AML-193 (cell line): ENCODE data around the gene SMIM36.
"Not testable (repeated sequence)": the region's sequence is repeated elsewhere in the genome, so short reads cannot be mapped to it uniquely, and the experiment has no call there.

ENCODE experiments used
- DNase-seq, 2 experiments: peaks; one replicate each; lab custom pipeline; 2025; lab: John Stamatoyannopoulos, UW

The SMIM36 gene

GRCh38 chr17:55510986-55511721, at the start of gene SMIM36:
SMIM36 (minus strand) TSS chr17:55511452.
- no peak for DNase-seq

GRCh38 chr17:55555772-55556171, 44.5 kb upstream of the SMIM36 start:
- DNase-seq = no peak

DNA sequence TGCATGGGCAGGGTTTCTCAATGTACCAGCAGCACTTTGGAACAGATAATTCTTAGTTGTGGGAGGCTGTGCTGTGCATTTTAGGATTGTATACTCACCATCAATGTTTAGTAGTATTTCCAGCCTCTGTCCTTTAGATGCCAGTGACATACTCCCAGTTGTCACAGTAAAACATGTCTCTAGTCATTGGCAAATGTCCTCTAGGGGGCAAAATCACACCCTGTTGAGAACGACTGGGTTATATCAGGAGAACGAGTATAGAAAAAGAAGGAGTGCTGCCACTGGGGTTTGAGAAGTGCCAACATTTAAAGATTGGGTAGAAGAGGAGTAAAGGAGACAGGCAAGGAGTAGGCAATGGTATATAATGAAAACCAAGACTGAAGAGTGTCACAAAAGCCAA, 37.9 kb upstream of the SMIM36 start:
- DNase-seq = peak; percentile 18 to 46

- no peak for DNase-seq
Observed at GRCh38 chr17:55546991-55547664, 35.9 kb upstream of the SMIM36 start.

- no peak for DNase-seq
Observed at GRCh38 chr17:55546481-55546880, 35.2 kb upstream of the SMIM36 start.

DNA sequence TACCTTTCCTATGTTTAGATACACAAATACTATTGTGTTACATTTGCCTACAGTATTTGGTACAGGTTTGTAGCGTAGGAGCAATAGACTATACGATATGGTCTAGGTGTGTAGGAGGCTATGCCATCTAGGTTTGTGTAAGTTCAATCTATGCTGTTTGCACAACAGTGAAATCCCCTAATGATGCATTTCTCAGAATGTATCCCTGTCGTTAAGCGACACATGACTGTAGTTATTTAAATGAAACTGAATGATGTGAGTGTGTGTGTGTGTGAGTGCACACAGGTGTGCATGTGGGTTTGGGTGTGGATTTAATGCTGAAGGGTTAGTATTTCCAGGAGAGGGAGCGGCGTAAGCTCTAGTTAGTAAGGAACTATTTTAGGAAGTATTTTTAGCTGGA, 34.6 kb upstream of the SMIM36 start:
- no peak for DNase-seq

DNA sequence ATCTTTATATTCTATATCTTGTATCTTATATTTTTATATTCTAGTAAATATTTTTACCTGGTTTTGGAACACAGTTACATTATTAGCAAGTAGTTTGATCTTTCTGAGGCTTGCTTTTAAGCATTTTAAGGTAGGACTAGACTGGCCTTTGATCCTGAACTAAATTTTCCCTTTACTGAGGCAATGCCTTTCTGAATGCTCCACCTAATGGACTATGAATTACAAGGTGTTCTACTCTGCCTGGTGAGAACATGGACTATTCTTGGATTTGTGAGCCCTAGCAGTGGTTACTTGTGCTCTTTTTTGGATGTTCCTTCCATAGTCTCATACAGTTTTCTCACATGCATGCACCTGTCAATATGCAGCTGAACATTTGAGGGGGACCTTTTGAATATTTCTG, 32.5 kb upstream of the SMIM36 start:
- no peak for DNase-seq

- no peak for DNase-seq
Observed at GRCh38 chr17:55540414-55541091, 29.3 kb upstream of the SMIM36 start.

DNA sequence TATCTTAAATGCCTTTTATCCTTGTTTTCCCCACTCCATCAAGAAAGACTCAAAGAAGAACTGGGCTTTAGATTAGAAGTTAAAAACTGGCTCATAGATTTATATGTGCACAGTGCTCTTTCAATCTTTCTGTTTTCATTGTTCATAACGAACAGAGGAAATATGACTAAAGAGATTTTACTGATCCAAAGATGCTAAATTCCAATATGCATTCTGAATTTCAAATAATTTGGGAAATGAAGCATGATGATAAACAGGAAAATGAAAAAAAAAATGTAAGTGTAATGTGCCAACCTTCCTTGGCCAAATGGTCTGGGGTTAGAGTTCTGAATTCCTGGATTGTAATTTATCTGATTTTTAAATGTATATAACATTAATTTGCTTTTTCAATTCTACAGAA, 25.0 kb upstream of the SMIM36 start:
- DNase-seq = no peak

- DNase-seq = no peak
Observed at GRCh38 chr17:55533608-55534007, 22.4 kb upstream of the SMIM36 start.

GRCh38 chr17:55532670-55533069, 21.4 kb upstream of the SMIM36 start:
- no peak for DNase-seq

DNA sequence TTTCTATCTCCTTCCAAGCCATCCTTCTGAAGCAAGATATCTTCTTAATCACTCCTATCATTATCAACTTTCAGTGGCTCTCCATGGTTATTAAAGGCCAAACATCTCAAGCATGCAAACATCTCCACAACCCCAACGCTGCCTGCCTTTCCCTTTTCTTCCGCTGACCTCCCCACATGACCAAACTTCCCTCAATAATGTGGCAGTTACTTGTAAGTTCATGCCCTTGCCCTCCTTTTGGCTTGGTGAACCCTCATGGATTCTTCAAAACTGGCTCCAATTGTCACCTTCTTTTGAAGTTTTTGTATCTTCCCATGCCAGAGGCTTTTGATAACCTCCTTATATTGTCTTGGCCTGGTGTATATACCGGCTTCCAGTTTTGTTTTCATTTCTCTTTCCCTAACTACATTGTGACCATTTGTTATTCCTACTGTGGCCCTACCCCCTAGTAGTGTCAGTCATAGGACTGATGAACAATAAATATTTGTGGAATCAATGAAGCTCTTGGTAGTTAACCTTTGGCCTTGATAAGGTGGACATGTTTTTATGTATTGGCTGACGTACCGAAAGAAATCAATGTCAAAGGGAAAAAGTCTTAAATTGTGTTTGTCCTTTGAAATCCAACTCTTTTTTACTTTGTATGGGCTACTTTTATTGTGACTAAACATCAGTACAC, 19.9 kb upstream of the SMIM36 start:
- no peak for DNase-seq

DNA sequence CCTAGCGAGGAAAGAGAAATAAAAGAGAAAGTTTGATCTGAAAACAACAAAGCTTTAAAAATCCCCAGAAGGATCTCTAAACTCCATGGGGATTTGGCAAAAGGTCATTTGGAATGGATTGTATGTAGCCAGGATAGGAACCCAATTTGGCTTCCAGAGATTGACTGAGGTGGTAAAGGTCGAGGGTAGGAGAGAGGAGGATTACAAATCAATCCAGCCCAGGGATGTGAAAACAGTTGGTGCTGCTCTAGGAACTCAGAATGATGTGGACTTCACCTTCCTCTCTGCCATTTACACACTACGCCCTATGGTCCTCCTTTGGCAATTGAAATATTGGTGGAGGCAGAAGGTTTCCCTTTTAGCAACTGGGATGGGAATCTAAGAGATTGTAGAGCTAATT, 18.8 kb upstream of the SMIM36 start:
- DNase-seq = no peak

GRCh38 chr17:55527540-55528118, 16.4 kb upstream of the SMIM36 start:
- DNase-seq = peak; percentile 6 to 30

- no peak for DNase-seq
Observed at GRCh38 chr17:55524440-55525220, 13.4 kb upstream of the SMIM36 start.

- not testable (repeated sequence) for DNase-seq
Observed at GRCh38 chr17:55523032-55523431, 11.8 kb upstream of the SMIM36 start.

- peak in 1 of 2 experiments; percentile 7 for DNase-seq
Observed at GRCh38 chr17:55521186-55521585, 9.9 kb upstream of the SMIM36 start.

- DNase-seq = no peak
Observed at GRCh38 chr17:55520402-55520801, 9.2 kb upstream of the SMIM36 start.

GRCh38 chr17:55518510-55518909, 7.3 kb upstream of the SMIM36 start:
- DNase-seq = no peak

- peak; percentile 61 to 67 for DNase-seq
Observed at GRCh38 chr17:55513885-55514590, 2.8 kb upstream of the SMIM36 start.

GRCh38 chr17:55507669-55508068, 3.6 kb downstream of the SMIM36 start:
- not testable (repeated sequence) for DNase-seq
